HG02840 (cell line): ENCODE results near the gene CAGE1.
A peak's percentile ranks its signal among the peaks of the same experiment; 100 is the strongest.

Experiments used
- ATAC-seq: cut with Tn5 transposase; IDR thresholded peaks from one replicate; pipeline ENCODE4 v1.9.1; 2021; ENCODE audit warnings: mild to moderate bottlenecking, moderate library complexity, moderate number of reproducible peaks; ENCODE audit not compliant: unreplicated experiment, low FRiP score

Gene CAGE1

DNA sequence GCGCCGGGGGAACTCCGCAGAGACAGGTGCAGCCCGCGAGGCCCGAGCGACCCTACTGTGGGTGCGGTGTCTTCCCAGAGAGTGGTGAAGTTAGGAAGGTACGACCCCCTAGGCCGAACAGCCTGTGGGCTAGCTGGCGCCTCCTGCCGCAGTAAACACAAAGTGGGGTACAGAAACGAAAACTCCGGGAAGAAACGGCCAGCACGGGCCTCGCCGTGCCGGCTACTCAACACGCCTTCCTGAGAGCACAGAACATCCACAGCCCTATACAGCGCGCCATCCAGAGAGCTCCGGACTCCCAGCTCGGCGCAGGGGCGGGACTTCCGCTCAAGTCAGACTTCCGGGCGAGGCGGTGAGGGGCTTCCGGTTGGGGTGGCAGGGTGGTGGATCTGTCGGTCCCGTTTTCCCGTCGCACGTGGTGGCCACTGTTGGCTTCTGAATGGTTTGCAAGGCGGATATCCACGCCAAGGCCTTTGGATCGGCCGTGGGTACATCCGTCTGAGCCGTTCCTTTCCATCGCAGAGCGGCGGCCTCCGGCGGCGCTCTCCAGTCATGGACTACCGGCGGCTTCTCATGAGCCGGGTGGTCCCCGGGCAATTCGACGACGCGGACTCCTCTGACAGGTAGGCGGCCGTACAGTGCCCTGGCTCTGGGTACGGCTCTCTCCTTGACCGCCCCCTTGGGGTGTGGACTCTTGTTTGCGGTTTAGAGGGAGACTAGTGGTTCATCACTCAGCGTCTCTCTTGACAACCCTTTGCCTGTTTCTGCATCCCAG, at the start of gene CAGE1, which contains the start of gene RIOK1:
CAGE1 (minus strand) TSS at position 292 of the 775 bp plus-strand sequence. CDS start 2,569 bp downstream, outside the sequence.
RIOK1 (plus strand) TSS at position 358 of the 775 bp plus-strand sequence; CDS start at position 553, 195 bp downstream.
- peak; percentile 99 for ATAC-seq

DNA sequence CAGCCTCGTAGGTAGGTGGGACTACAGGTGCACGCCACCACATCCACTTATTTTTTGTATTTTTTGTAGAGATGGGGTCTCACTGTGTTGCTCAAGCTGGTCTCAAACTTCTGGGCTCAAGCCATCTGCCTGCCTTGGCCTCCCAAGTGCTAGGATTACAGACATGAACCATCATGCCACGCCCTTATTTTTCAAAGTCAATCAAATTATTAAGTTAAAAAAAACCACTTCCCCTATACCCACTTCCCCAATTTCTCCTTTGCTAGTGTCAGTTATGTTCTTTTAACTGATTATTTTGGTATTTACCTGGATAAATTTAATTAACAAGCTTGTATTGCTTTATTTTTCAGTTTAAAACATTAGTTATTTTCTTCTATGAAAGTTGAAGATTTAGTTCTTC, 49.7 kb upstream of the CAGE1 start:
- ATAC-seq, result no peak

DNA sequence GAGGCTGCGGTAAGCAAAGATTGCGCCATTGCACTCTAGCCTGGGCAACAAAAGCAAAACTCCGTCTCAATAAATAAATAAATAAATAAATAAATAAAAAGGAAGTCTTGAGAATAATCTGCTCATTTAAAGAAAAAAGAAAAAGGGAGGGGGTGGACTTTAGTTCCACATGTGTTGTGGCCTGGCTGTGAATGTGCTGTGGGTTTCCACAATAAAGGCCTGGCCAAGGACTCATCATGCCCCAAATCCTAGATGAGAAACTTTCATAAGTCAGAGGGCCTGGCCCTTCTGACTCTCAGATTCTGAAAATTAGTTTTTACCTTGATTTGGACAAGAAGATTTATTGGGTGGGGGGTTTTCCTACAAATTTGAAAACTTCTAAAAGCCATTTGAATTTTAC, 48.5 kb upstream of the CAGE1 start:
- no peak for ATAC-seq

DNA sequence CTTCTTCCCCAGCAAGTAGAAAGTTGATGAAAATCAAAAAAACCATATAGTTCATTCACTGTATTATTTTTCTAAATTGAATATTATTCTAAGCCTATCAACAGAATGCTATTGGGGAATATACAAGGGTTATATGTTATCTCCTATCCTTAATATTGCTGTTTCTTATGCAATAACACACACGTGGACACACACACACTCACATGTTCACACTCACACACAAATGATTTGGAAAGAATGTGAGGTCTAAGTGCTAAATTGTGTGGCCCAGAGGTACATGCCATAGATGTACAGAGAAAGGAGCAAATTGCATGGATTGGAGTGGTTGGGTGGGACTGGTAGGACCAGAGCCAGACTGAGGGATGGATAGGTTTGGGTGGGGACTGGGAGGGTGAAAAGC, 45.1 kb upstream of the CAGE1 start:
- ATAC-seq, result no peak

GRCh38 chr6:7433121-7433617, 43.6 kb upstream of the CAGE1 start:
- ATAC-seq, result no peak

GRCh38 chr6:7432391-7433120, 43.0 kb upstream of the CAGE1 start:
- no peak for ATAC-seq

DNA sequence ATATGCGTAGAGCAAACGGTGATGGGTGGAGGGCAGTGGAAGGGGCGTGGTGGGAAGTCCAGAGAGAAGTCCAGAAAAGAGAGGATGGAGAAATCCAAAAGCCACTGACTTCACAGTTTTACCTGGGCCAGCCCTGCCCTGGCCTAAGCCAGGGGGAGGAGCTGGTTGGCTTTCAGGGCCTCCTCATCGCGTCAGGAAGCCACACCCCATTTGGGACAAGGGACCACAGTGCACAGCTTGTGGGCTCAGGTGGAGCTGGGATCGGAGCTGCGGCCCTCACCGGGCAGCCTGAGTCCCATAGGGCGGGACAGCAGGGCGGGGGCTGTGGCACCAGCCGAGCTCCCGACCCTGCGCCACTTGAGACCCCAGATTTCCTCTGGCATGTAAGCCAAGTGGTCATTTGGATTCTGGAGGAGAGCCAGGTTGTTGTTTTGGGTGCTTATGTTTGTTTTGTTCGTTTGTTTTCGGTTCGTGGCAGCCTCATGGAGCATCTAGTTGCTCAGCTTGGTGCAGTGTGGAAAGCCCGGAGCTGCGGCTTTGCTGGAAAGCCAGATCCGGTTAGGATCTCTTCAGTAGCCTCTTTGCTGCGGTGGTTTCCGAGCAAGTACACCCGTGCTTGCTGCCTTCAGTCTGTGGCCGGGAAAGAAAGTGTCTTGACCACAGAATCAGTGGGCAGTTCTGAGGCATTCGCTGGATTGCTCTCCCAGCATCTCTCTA, 42.3 kb upstream of the CAGE1 start:
- ATAC-seq, result no peak

- no peak for ATAC-seq
These were observed 41.8 kb upstream of the CAGE1 start for GRCh38 chr6:7431313-7431673.

DNA sequence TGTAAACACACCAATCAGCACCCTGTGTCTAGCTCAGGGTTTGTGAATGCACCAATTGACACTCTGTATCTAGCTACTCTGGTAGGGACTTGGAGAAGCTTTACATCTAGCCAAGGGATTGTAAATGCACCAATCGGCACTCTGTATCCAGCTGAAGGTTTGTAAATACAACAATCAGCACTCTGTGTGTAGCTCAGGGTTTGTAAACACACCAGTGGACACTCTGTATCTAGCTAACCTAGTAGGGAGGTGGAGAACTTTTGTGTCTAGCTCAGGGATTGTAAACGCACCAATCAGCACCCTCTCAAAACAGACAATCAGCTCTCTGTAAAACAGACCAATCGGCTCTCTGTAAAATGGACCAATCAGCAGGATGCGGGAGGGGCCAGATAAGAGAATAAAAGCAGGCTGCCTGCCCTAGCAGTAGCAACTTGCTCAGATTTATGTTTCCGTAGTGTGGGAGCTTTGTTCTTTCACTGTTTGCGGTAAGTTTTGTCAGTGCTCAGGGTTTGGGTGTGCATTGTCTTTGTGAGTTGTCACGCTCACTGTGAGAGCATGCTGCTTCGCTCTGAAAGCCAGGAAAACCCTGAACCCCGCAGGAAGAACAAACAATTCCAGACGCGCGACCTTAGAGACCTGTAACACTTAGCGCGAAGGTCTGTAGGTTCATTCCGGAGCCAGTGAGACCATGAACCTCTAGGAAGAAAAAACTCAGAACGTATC, 37.1 kb upstream of the CAGE1 start:
- no peak for ATAC-seq

DNA sequence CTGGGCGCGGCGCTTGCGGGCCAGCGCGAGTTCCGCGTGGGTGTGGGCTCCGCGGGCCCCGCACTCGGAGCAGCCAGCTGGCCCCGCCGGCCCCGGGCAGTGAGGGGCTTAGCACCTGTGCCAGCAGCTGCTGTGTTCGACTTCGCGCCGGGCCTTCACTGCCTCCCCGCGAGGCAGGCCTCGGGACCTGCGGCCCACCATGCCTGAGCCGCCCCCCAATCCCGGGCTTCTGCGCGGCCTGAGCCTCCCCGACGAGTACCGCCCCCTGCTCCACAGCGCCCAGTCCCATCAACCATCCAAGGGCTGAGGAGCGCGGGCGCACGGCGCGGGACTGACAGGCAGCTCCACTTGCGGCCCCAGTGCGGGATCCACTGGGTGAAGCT, 36.3 kb upstream of the CAGE1 start:
- no peak for ATAC-seq

DNA sequence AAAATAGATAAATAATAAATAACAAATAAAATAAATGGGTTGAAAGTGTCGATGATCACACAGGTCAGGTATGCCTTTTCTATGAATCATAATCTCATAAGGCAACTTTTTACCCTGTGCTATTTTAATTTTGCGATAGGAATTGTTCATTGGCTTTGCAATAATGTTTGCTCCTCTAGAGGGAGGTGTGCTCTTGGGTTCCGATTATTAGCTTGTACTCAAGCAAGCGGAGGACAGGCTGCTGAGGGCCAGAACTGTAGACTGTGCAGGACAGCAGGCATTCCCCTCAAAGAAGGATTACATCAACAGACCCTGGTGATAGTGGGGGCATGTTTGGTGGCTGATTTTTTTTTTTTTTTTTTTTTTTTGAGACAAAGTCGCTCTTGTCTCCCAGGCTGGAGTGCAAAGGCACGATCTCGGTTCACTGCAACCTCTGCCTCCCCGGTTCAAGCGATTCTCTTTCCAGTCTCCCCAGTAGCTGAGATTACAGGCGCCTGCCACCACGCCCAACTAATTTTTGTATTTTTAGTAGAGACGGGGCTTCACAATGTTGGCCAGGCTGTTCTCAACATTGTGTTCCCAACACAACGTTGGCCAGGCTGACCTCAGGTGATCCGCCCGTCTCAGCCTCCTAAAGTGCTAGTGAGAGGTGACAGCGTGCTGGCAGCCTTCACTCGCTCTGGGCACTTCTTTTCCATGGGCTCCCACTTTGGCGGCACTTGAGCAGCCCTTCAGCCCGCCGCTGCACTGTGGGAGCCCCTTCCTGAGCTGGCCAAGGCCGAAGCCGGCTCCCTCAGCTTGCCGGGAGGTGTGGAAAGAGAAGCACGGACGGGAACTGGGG, 35.6 kb upstream of the CAGE1 start:
- no peak for ATAC-seq

DNA sequence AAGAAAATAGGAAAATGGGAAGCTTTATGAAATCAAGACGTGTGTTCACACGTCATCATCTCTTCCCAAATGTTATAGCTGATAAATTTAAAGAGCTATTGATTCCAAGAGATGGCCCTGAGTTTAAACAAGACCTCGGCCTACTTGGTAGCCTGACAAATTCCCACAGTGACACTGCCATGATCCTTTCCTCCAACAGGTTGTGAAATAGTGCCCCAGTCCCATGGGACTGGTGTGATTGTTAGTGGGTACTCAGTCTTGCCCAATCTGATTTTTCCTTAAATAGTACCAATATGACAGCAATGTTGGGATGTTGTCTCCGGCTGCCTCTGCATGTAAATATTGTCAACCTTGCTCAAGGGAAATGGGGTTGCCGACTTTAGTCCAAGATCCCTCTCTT, 34.5 kb upstream of the CAGE1 start:
- ATAC-seq, result no peak

DNA sequence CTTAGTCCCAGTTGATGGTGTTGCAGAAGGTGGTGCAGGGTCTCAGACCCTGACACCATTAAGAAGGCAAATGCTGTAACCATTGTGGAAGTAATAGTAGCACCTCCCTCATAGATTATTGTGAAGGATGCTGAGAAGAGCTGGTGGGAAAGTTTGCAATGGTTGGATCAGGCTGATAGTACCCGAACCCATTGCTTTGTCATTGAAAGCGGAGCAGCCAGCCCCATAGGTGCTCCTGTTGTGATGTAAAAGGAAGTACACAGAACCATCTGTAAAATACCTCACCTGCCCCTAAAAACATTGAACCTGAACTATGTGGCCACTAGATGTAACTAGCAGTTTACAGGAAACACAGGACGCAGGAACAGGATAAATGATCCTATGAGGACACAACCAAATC, 31.5 kb upstream of the CAGE1 start:
- ATAC-seq, result no peak

- no peak for ATAC-seq
These were observed 29.5 kb upstream of the CAGE1 start for GRCh38 chr6:7419065-7419464.

- ATAC-seq, result no peak
These were observed 28.8 kb upstream of the CAGE1 start for GRCh38 chr6:7418238-7418905.

- ATAC-seq, result no peak
These were observed 28.1 kb upstream of the CAGE1 start for GRCh38 chr6:7417684-7418083.

DNA sequence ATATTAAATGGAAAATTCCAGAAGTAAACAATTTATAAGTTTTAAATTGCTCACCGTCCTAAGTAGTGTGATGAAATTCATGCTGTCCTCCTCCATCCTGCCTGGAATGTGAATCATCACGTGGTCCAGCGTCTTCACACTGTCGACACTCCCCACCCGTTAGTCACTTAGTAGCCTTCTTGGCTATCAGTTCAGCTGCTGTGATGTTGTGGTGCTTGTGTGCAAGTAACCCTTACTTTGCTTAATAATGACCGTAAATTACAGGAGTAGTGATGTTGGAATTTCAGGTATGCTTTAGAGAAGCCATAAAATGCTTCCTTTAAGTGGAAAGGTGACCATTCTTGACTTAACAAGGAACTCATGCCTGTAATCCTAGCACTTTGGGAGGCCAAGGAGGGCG, 25.3 kb upstream of the CAGE1 start:
- no peak for ATAC-seq

DNA sequence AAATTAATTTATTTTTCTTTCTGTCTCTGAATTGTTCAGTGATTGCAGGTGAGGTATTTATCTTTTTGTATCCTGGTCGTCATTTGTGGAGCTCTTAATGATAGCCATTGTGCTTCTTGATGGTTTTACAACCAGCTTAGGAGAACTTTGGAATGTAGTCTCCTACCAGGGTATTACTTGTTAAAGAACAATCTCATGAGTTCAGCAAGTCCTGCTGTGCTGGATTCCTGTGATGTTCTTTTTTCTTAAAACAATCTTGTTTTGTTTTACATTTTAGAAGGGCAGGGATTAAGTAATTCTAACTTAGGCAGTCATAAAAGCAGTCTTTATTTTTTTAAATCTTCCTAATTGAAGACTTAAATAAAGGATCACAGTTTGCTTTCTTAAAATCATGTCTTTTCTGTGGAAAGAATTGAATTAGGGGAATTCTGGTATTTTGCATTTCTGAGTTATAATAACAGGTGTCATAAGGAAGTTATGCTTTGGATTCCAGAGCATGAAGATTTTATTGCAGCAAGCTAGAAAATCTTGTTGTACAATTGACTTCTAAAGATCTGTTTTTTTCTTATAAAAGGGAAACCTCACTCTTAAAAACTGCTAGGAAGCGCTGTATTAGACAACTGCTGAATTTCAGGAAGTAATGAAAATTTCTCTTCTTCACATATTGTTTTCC, 23.7 kb upstream of the CAGE1 start:
- no peak for ATAC-seq

GRCh38 chr6:7411328-7411727, 21.8 kb upstream of the CAGE1 start:
- no peak for ATAC-seq
